Heart left ventricle (tissue), 16 donors: ENCODE measurements around the gene RHOT1. TPM values are rescaled to one million over a fixed set of nuclear protein-coding genes. Genes with fewer than 3 reads are reported as not detected.
"Not testable (repeated sequence)": the region's sequence is repeated elsewhere in the genome, so short reads cannot be mapped to it uniquely, and the experiment has no call there.

ENCODE experiments used
- ATAC-seq, 4 donors: fragments of 200-7000 bp; cut with Tn5 transposase; one replicate each; pipeline ENCODE4 v1.9.1; 2020 to 2022; ENCODE audit warnings: moderate library complexity in 4 of 4, mild to moderate bottlenecking in 3 of 4, moderate number of reproducible peaks in 1 of 4
- DNase-seq, 5 donors: peaks; one replicate each; pipeline ENCODE4 v3.0.0-alpha.2; 2020
- H3K27ac ChIP-seq, 12 donors: fragments of 200-600 bp; sonication (generic) in 4 of 12; one replicate each; pipeline versions ENCODE4 v1.5.0 to v1.8.0; 2016 to 2022; ENCODE audit warnings: mild to moderate bottlenecking in 2 of 12
- H3K27me3 ChIP-seq, 9 donors: fragments of 200-600 bp; sonication (generic) in 2 of 9; one replicate each; pipeline versions ENCODE4 v1.5.1 to v1.8.0; 2016 to 2022; ENCODE audit warnings: mild to moderate bottlenecking in 3 of 9
- H3K36me3 ChIP-seq, 9 donors: fragments of 200-600 bp; sonication (generic) in 2 of 9; one replicate each; pipeline versions ENCODE4 v1.5.0 to v1.8.0; 2018 to 2022; ENCODE audit warnings: mild to moderate bottlenecking in 2 of 9
- H3K4me1 ChIP-seq, 12 donors: fragments of 200-600 bp; sonication (generic) in 4 of 12; one replicate each; pipeline versions ENCODE4 v1.5.0 to v1.8.0; 2016 to 2022; ENCODE audit warnings: mild to moderate bottlenecking in 3 of 12
- H3K4me3 ChIP-seq, 12 donors: fragments of 200-600 bp; sonication (generic) in 4 of 12; one replicate each; pipeline versions ENCODE4 v1.5.0 to v1.8.0; 2017 to 2022; ENCODE audit warnings: mild to moderate bottlenecking in 9 of 12, moderate library complexity in 4 of 12
- H3K9me3 ChIP-seq, 12 donors: fragments of 200-600 bp; sonication (generic) in 4 of 12; one replicate each; pipeline versions ENCODE4 v1.5.0 to v1.8.0; 2016 to 2022; ENCODE audit warnings: mild to moderate bottlenecking in 1 of 12
- CTCF ChIP-seq, 12 donors: fragments of 200-600 bp; sonication (generic) in 4 of 12; IDR thresholded peaks; one replicate each; pipeline versions ENCODE4 v1.5.0 to v1.8.0; 2018 to 2022; ENCODE audit warnings: antibody characterized with exemption in 12 of 12, mild to moderate bottlenecking in 5 of 12
- POLR2A ChIP-seq, 2 donors: fragments of 450-650 bp; IDR thresholded peaks; one replicate each; pipeline ENCODE4 v1.6.1; 2017; ENCODE audit warnings: antibody characterized with exemption in 2 of 2, mild to moderate bottlenecking in 2 of 2, moderate library complexity in 2 of 2
- WGBS, 4 donors: extraction: QIAGEN DNeasy Blood & Tissue Kit in 2 of 4; methylation state at CpG; one replicate each; pipeline versions ENCODE4 v1.1.5 to v1.1.7; 2013 to 2018; 5-methylcytosine and 5-hydroxymethylcytosine counted together
- intact Hi-C, 10 donors: fragments of 100-400 bp; cut with DNase I; formaldehyde crosslinking; loops; one replicate each; pipeline versions ENCODE4 v1.11.1 to v1.14.2; 2022
- polyA plus RNA-seq, 2 donors: library from polyadenylated mRNA; stranded (reverse); fragments of 200-250 nt; gene quantifications; one replicate each; pipeline ENCODE4 v1.2.3, GENCODE V29; 2013
- total RNA-seq, 9 donors: library from RNA; depleted of rRNA in 2 of 9; stranded (reverse); fragments of >200 nt in 2 of 9; fragmentation: NEBNext Ultra II Directional in 3 of 9; extraction: Animal tissue kit (Norgen Biotek cat#: 25700) in 3 of 9; gene quantifications; one replicate each; pipeline versions ENCODE4 v1.1.0 to v1.2.4, GENCODE V29; 2016 to 2023
- donor health status: ischemic (EF 13 %, LVEDD 7.1; RV severe dilation, severe dysfunction).
- donor health status: healthy with polysubstance abuse.
- donor health status: DM: no; HTN: yes; CAD: no.
- donor health status: DM: no; HTN: no; CAD: no.
- donor health status: ischemic (EF 25% LVEDD 6.9; RV normal size, moderate dysfunction).
- donor health status: ischemic (EF 25% LVEDD 5.7; RV mildly dilated, moderate dysfunction).
- donor health status: healthy.
- donor health status: DM: yes; HTN: yes; CAD: no.
- donor health status: ischemic (EF 35%, LVEDD 5.7; RV mildly dilated, moderate dysfunction).
- donor health status: nonischemic (EF 11% LVEDD 7.7; RV severe dilation, severe dysfunction).
- donor health status: DM: yes; HTN: yes; CAD: no.
- donor health status: PGD.
- donor health status: ischemic (EF 29% LVEDD 5.4; RV normal size, mild dysfunction).
- donor health status: nonischemic (EF 23%, LVEDD 6.1; RV moderate dilation, normal function).

RHOT1 gene
- total and polyA plus RNA-seq, 11 donors = 41.5 to 76.8 (median 53.5) TPM

- intact Hi-C loops = no loop called here
- 82 to 90% (median 84%) methylated on average over 2 of the region's 2 CpGs for WGBS, 4 donors
- DNase-seq (no peak), ATAC-seq (no peak)
- no peaks in the 10 kb centered on the region for H3K36me3 ChIP-seq
- TF ChIP-seq CTCF (IDR thresholded peaks at IDR 0.05) (no peak), POLR2A (IDR thresholded peaks at IDR 0.05) (no peak)
- H3K27me3 ChIP-seq = no peaks in the 10 kb centered on the region
- peaks cover 0 to 2% (median under 1%) of the 10 kb centered on the region in 12 donors for H3K4me1 ChIP-seq
- H3K4me3 ChIP-seq = no peak overlapping the region
- no peaks in the 10 kb centered on the region for H3K9me3 ChIP-seq
- no peak overlapping the region for H3K27ac ChIP-seq
Observed at GRCh38 chr17:32116937-32117336, 25.4 kb upstream of the RHOT1 start.

GRCh38 chr17:32117399-32117798 is 24.9 kb upstream of the RHOT1 start:
- WGBS, 4 donors = 52 to 68% (median 57%) methylated on average over 8 of the region's 8 CpGs

GRCh38 chr17:32118088-32118487 is 24.2 kb upstream of the RHOT1 start:
- ATAC-seq, DNase-seq, H3K27ac ChIP-seq, H3K36me3 ChIP-seq, H3K4me1 ChIP-seq, H3K9me3 ChIP-seq, intact Hi-C loops, H3K27me3 ChIP-seq, H3K4me3 ChIP-seq: not testable (repeated sequence)
- 88 to 97% (median 96%) methylated on average over 3 of the region's 3 CpGs for WGBS, 4 donors

More at GRCh38 chr17:32117399-32117798, 24.9 kb upstream of the RHOT1 start:
- Histone ChIP-seq H3K36me3 (no peaks in the 10 kb centered on the region), H3K9me3 (no peaks in the 10 kb centered on the region), H3K4me1 (no peaks in the 10 kb centered on the region), H3K27ac (no peak overlapping the region), H3K27me3 (no peaks in the 10 kb centered on the region), H3K4me3 (no peak overlapping the region)
- DNase-seq (no peak), ATAC-seq (no peak)
- no peak for TF ChIP-seq POLR2A (IDR thresholded peaks at IDR 0.05)
- no peak for TF ChIP-seq CTCF (IDR thresholded peaks at IDR 0.05)
- intact Hi-C loops = no loop called here

GRCh38 chr17:32118835-32119234 is 23.5 kb upstream of the RHOT1 start:
- Histone ChIP-seq H3K4me3 (no peak overlapping the region), H3K27ac (no peak overlapping the region), H3K9me3 (no peaks in the 10 kb centered on the region), H3K4me1 (no peaks in the 10 kb centered on the region), H3K27me3 (no peaks in the 10 kb centered on the region), H3K36me3 (no peaks in the 10 kb centered on the region)
- intact Hi-C loops = no loop called here
- no peak for TF ChIP-seq CTCF (IDR thresholded peaks at IDR 0.05)
- TF ChIP-seq POLR2A (IDR thresholded peaks at IDR 0.05) = no peak
- DNase-seq (no peak), ATAC-seq (no peak)
- 86 to 94% (median 91%) methylated on average over 4 of the region's 4 CpGs for WGBS, 4 donors

- Histone ChIP-seq H3K27me3 (no peaks in the 10 kb centered on the region), H3K4me3 (no peak overlapping the region), H3K27ac (no peak overlapping the region), H3K36me3 (no peaks in the 10 kb centered on the region), H3K9me3 (no peaks in the 10 kb centered on the region), H3K4me1 (no peaks in the 10 kb centered on the region)
- no peak for ATAC-seq
- TF ChIP-seq CTCF (IDR thresholded peaks at IDR 0.05) (no peak), POLR2A (IDR thresholded peaks at IDR 0.05) (no peak)
- 54 to 75% (median 58%) methylated on average over 4 of the region's 4 CpGs for WGBS, 4 donors
- no peak for DNase-seq
- intact Hi-C loops = loop anchor here in 1 of 10 donors (10.0 kb wide), 1 partner anchor 45 kb away; no protein-coding TSS in a partner anchor
Observed at GRCh38 chr17:32120141-32120540, 22.2 kb upstream of the RHOT1 start.
